A549 (cell line): Measurements from ENCODE around the gene SIK3.

ENCODE experiments used
- CEBPB ChIP-seq, 2 experiments: fragments of >200 bp in 1 of 2; sonication (Bioruptor Twin) in 1 of 2; formaldehyde crosslinking in 1 of 2; IDR thresholded peaks; 2 replicates each; pipeline ENCODE4 v1.6.1; 2012 to 2016
- KDM5A ChIP-seq: fragments of 200-600 bp; sonication (generic); IDR thresholded peaks from 2 replicates; pipeline ENCODE4 v1.6.1; 2016; ENCODE audit warnings: antibody characterized with exemption, mild to moderate bottlenecking
- MAFK ChIP-seq: fragments of 450-650 bp; IDR thresholded peaks from 2 replicates; pipeline ENCODE4 v1.6.1; 2014; ENCODE audit not compliant: partially characterized antibody
- MYC ChIP-seq: IDR thresholded peaks from 2 replicates; pipeline ENCODE4 v1.6.1; 2012; ENCODE audit warnings: mild to moderate bottlenecking, inconsistent platforms, low read length, improper control_type of control experiment, borderline replicate concordance
- NPAS2 ChIP-seq: fragments of 250-450 bp; sonication (Bioruptor Pico); IDR thresholded peaks from 2 replicates; pipeline ENCODE4 v1.8.0; 2022; ENCODE audit warnings: mild to moderate bottlenecking, moderate library complexity, borderline replicate concordance
- PBX3 ChIP-seq: IDR thresholded peaks from 2 replicates; pipeline ENCODE4 v1.6.1; 2012
- POLR2A ChIP-seq: IDR thresholded peaks from 2 replicates; pipeline ENCODE4 v1.6.1; 2012; ENCODE audit warnings: mild to moderate bottlenecking, low read length
- REST ChIP-seq: fragments of 200-600 bp; sonication (generic); IDR thresholded peaks from 2 replicates; pipeline ENCODE4 v1.6.1; 2016; ENCODE audit warnings: antibody characterized with exemption, mild to moderate bottlenecking, moderate library complexity
- ZFP36 ChIP-seq: fragments of 450-650 bp; IDR thresholded peaks from 2 replicates; pipeline ENCODE4 v1.6.1; 2014; ENCODE audit warnings: borderline replicate concordance; ENCODE audit not compliant: partially characterized antibody
- TF ChIP-seq, protein P1 (sequence below): fragments of >200 bp; sonication (Bioruptor Twin); formaldehyde crosslinking; IDR thresholded peaks from 3 replicates; pipeline ENCODE4 v1.5.1; 2016
- TF ChIP-seq, protein P2 (sequence below): IDR thresholded peaks from 2 replicates; pipeline ENCODE4 v1.6.1; 2012
- TF ChIP-seq, protein P3 (sequence below): IDR thresholded peaks from 2 replicates; pipeline ENCODE4 v1.6.1; 2012; ENCODE audit warnings: low read depth, borderline replicate concordance

GRCh38 chr11:116955548-116955947 lies 142.7 kb downstream of the SIK3 start:
- TF ChIP-seq, protein P1, sequence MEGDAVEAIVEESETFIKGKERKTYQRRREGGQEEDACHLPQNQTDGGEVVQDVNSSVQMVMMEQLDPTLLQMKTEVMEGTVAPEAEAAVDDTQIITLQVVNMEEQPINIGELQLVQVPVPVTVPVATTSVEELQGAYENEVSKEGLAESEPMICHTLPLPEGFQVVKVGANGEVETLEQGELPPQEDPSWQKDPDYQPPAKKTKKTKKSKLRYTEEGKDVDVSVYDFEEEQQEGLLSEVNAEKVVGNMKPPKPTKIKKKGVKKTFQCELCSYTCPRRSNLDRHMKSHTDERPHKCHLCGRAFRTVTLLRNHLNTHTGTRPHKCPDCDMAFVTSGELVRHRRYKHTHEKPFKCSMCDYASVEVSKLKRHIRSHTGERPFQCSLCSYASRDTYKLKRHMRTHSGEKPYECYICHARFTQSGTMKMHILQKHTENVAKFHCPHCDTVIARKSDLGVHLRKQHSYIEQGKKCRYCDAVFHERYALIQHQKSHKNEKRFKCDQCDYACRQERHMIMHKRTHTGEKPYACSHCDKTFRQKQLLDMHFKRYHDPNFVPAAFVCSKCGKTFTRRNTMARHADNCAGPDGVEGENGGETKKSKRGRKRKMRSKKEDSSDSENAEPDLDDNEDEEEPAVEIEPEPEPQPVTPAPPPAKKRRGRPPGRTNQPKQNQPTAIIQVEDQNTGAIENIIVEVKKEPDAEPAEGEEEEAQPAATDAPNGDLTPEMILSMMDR = no peak
- no peak for TF ChIP-seq CEBPB (IDR thresholded peaks at IDR 0.05)
- no peak for TF ChIP-seq PBX3
- no peak for TF ChIP-seq MAFK
- no peak for TF ChIP-seq REST
- TF ChIP-seq, protein P2, sequence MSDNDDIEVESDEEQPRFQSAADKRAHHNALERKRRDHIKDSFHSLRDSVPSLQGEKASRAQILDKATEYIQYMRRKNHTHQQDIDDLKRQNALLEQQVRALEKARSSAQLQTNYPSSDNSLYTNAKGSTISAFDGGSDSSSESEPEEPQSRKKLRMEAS = no peak
- no peak for TF ChIP-seq NPAS2 (CRISPR knock-in tag)
- TF ChIP-seq POLR2A = no peak
- no peak for TF ChIP-seq ZFP36
- no peak for TF ChIP-seq MYC
- TF ChIP-seq, protein P3, sequence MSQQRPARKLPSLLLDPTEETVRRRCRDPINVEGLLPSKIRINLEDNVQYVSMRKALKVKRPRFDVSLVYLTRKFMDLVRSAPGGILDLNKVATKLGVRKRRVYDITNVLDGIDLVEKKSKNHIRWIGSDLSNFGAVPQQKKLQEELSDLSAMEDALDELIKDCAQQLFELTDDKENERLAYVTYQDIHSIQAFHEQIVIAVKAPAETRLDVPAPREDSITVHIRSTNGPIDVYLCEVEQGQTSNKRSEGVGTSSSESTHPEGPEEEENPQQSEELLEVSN = no peak
- TF ChIP-seq KDM5A = no peak
